H9 (cell line): ENCODE data around the gene CCDC38. TPM values are rescaled to one million over a fixed set of nuclear protein-coding genes. Genes with fewer than 3 reads are reported as not detected.

Experiments
- DNase-seq: peaks from one replicate; pipeline ENCODE4 v3.0.0-alpha.2; 2017
- H2AFZ ChIP-seq: one replicate; pipeline ENCODE4 v1.6.1; 2013; ENCODE audit warnings: mild to moderate bottlenecking, low read length, control low read depth, moderate library complexity
- H2AK5ac ChIP-seq: 2 replicates; pipeline ENCODE4 v1.6.1; 2013; ENCODE audit warnings: low read length, control low read depth, mixed read lengths; ENCODE audit not compliant: insufficient read length
- H2BK120ac ChIP-seq: one replicate; pipeline ENCODE4 v1.6.1; 2013; ENCODE audit warnings: low read depth, mild to moderate bottlenecking, low read length, control low read depth, inconsistent platforms; ENCODE audit not compliant: poor library complexity, severe bottlenecking
- H2BK12ac ChIP-seq: 2 replicates; pipeline ENCODE4 v1.6.1; 2013; ENCODE audit warnings: low read length, control low read depth, mixed read lengths, low read depth; ENCODE audit not compliant: insufficient read length
- H2BK15ac ChIP-seq: 2 replicates; pipeline ENCODE4 v1.6.1; 2013; ENCODE audit warnings: low read depth, low read length, control low read depth
- H2BK20ac ChIP-seq: one replicate; pipeline ENCODE4 v1.6.1; 2013; ENCODE audit warnings: low read depth, mild to moderate bottlenecking, low read length, control low read depth, inconsistent platforms; ENCODE audit not compliant: poor library complexity, severe bottlenecking
- H2BK5ac ChIP-seq: 2 replicates; pipeline ENCODE4 v1.6.1; 2013; ENCODE audit warnings: low read length, control low read depth, mixed read lengths; ENCODE audit not compliant: insufficient read length
- H3K14ac ChIP-seq: 2 replicates; pipeline ENCODE4 v1.6.1; 2013; ENCODE audit warnings: low read length, control low read depth; ENCODE audit not compliant: insufficient read depth
- H3K18ac ChIP-seq: 2 replicates; pipeline ENCODE4 v1.6.1; 2013; ENCODE audit warnings: low read depth, mild to moderate bottlenecking, mixed read lengths, low read length, control low read depth; ENCODE audit not compliant: insufficient read length
- H3K23ac ChIP-seq: 2 replicates; pipeline ENCODE4 v1.6.1; 2013; ENCODE audit warnings: low read length, control low read depth, mixed read lengths, low read depth; ENCODE audit not compliant: insufficient read length
- H3K23me2 ChIP-seq: 2 replicates; pipeline ENCODE4 v1.6.1; 2013; ENCODE audit warnings: low read depth, mild to moderate bottlenecking, mixed read lengths, low read length, control low read depth; ENCODE audit not compliant: insufficient read length, poor library complexity, severe bottlenecking
- H3K27ac ChIP-seq: 2 replicates; pipeline ENCODE4 v1.5.1; 2013; ENCODE audit warnings: low read length, control low read depth, mixed read lengths, low read depth; ENCODE audit not compliant: insufficient read length
- H3K27me3 ChIP-seq: 2 replicates; pipeline ENCODE4 v1.6.1; 2013; ENCODE audit warnings: low read length, control low read depth, inconsistent platforms; ENCODE audit not compliant: insufficient read depth
- H3K4ac ChIP-seq: 2 replicates; pipeline ENCODE4 v1.6.1; 2013; ENCODE audit warnings: low read depth, mild to moderate bottlenecking, control low read depth, inconsistent platforms, low read length, moderate library complexity
- H3K4me1 ChIP-seq: 2 replicates; pipeline ENCODE4 v1.6.1; 2013; ENCODE audit warnings: low read length, control low read depth, inconsistent platforms; ENCODE audit not compliant: insufficient read depth
- H3K4me2 ChIP-seq: 2 replicates; pipeline ENCODE4 v1.6.1; 2013; ENCODE audit warnings: low read length, control low read depth, mixed read lengths; ENCODE audit not compliant: insufficient read length, insufficient read depth
- H3K56ac ChIP-seq: 2 replicates; pipeline ENCODE4 v1.6.1; 2013; ENCODE audit warnings: low read depth, mild to moderate bottlenecking, mixed read lengths, low read length, control low read depth; ENCODE audit not compliant: insufficient read length
- H3K79me1 ChIP-seq: 2 replicates; pipeline ENCODE4 v1.6.1; 2013; ENCODE audit warnings: low read depth, mild to moderate bottlenecking, moderate library complexity, low read length, control low read depth, inconsistent platforms; ENCODE audit not compliant: insufficient read depth, poor library complexity, severe bottlenecking
- H3K79me2 ChIP-seq: 2 replicates; pipeline ENCODE4 v1.6.1; 2013; ENCODE audit warnings: low read length, control low read depth, inconsistent platforms; ENCODE audit not compliant: insufficient read depth
- H3K9ac ChIP-seq: 2 replicates; pipeline ENCODE4 v1.6.1; 2013; ENCODE audit warnings: low read length, control low read depth, mixed read lengths; ENCODE audit not compliant: insufficient read length; ENCODE audit errors: extremely low read depth
- H3K9me3 ChIP-seq: one replicate; pipeline ENCODE4 v1.6.1; 2013; ENCODE audit warnings: low read depth, low read length, inconsistent platforms; ENCODE audit not compliant: control insufficient read depth
- H3T11ph ChIP-seq: one replicate; pipeline ENCODE4 v1.6.1; 2013; ENCODE audit warnings: mild to moderate bottlenecking, low read length, control low read depth, inconsistent platforms
- H4K20me1 ChIP-seq: one replicate; pipeline ENCODE4 v1.6.1; 2013; ENCODE audit not compliant: control insufficient read depth, insufficient read length, insufficient read depth
- H4K5ac ChIP-seq: 2 replicates; pipeline ENCODE4 v1.6.1; 2013; ENCODE audit warnings: low read depth, mild to moderate bottlenecking, mixed read lengths, low read length, control low read depth; ENCODE audit not compliant: insufficient read length
- H4K8ac ChIP-seq: replicated peaks from 2 replicates; pipeline ENCODE4 v1.6.1; 2013; ENCODE audit warnings: low read length, control low read depth, mixed read lengths, low read depth; ENCODE audit not compliant: insufficient read length
- H4K91ac ChIP-seq: 2 replicates; pipeline ENCODE4 v1.6.1; 2013; ENCODE audit warnings: low read depth, mild to moderate bottlenecking, moderate library complexity, mixed read lengths, low read length, control low read depth; ENCODE audit not compliant: insufficient read length
- H3K27ac Mint-ChIP-seq, 3 experiments: 2 replicates in 2 of 3; 3 replicates in 1 of 3; pipeline ENCODE4 v1.8.0; 2020 to 2021; ENCODE audit warnings: mixed read lengths in 3 of 3, mild to moderate bottlenecking in 1 of 3, moderate library complexity in 1 of 3
- H3K27me3 Mint-ChIP-seq: 2 replicates; pipeline ENCODE4 v1.8.0; 2021; ENCODE audit warnings: low read depth, mild to moderate bottlenecking, moderate library complexity, mixed read lengths
- H3K36me3 Mint-ChIP-seq, 3 experiments: 2 replicates in 2 of 3; 3 replicates in 1 of 3; pipeline ENCODE4 v1.8.0; 2020 to 2021; ENCODE audit warnings: low read depth in 3 of 3, mixed read lengths in 3 of 3; ENCODE audit not compliant: insufficient read depth in 1 of 3
- H3K4me1 Mint-ChIP-seq, 2 experiments: 2 replicates each; pipeline ENCODE4 v1.8.0; 2020; ENCODE audit warnings: mixed read lengths in 2 of 2
- H3K4me3 Mint-ChIP-seq, 2 experiments: 2 replicates in 1 of 2; 3 replicates in 1 of 2; pipeline ENCODE4 v1.8.0; 2020 to 2021; ENCODE audit warnings: mild to moderate bottlenecking in 2 of 2, mixed read lengths in 2 of 2, moderate library complexity in 1 of 2
- H3K9me3 Mint-ChIP-seq, 2 experiments: 2 replicates in 1 of 2; 3 replicates in 1 of 2; pipeline ENCODE4 v1.8.0; 2020; ENCODE audit warnings: mild to moderate bottlenecking in 2 of 2, mixed read lengths in 2 of 2, moderate library complexity in 1 of 2
- CTCF ChIP-seq: fragments of 200-600 bp; sonication (generic); conservative IDR thresholded peaks from 3 replicates; pipeline ENCODE4 v1.8.0; 2021; ENCODE audit warnings: antibody characterized with exemption, mild to moderate bottlenecking
- WGBS: extraction: QIAGEN DNeasy Blood & Tissue Kit; methylation state at CpG from one replicate; pipeline ENCODE4 v1.1.7; 2013; ENCODE audit warnings: missing lambda C conversion rate, low lambda C conversion rate, mixed read lengths; ENCODE audit not compliant: insufficient read length; ENCODE audit errors: extremely low coverage; 5-methylcytosine and 5-hydroxymethylcytosine counted together
- total RNA-seq: library from RNA; stranded (reverse); gene quantifications from 2 replicates; pipeline ENCODE4 v1.2.1, GENCODE V29; 2021

The CCDC38 gene
- total RNA-seq, 1 experiment from 2014 or later = not detected

GRCh38 chr12:95857156-95857555, 85.3 kb downstream of the CCDC38 start:
- H3K79me2 ChIP-seq = peaks cover 22% of the 10 kb centered on the region; the same call in 1 of the 2 replicates
- no peak overlapping the region for H2AK5ac ChIP-seq
- Mint-ChIP-seq H3K4me3 (no peak overlapping the region; a peak in 1 of 5 replicates), H3K36me3 (peaks cover 17 to 21% (median 18%) of the 10 kb centered on the region in 3 experiments), H3K27me3 (no peaks in the 10 kb centered on the region; the same call in 1 of the 2 replicates), H3K27ac (no peak overlapping the region), H3K4me1 (peaks cover 9% of the 10 kb centered on the region in 2 experiments), H3K9me3 (peaks cover 11 to 12% of the 10 kb centered on the region in 2 experiments)
- no peak overlapping the region for H3K23ac ChIP-seq
- TF ChIP-seq CTCF = no peak
- no peak overlapping the region for H3K9ac ChIP-seq
- H3K9me3 ChIP-seq = no peaks in the 10 kb centered on the region
- no peak overlapping the region for H2BK15ac ChIP-seq
- no peak overlapping the region for H3K18ac ChIP-seq
- DNase-seq = peak; percentile 59
- H3K27ac ChIP-seq = no peak overlapping the region
- peak overlapping the region; percentile 84 for H3K4me2 ChIP-seq
- no peaks in the 10 kb centered on the region for H3K27me3 ChIP-seq
- no peak overlapping the region for H2BK12ac ChIP-seq
- WGBS = no CpG with 5 or more reads among the region's 7 CpGs
- no peak overlapping the region for H4K91ac ChIP-seq
- H3K23me2 ChIP-seq = peaks cover 14% of the 10 kb centered on the region
- peaks cover 4% of the 10 kb centered on the region for H4K20me1 ChIP-seq
- no peak overlapping the region for H2AFZ ChIP-seq
- H2BK120ac ChIP-seq = no peak overlapping the region
- H4K8ac ChIP-seq = no peak overlapping the region
- H2BK5ac ChIP-seq = no peak overlapping the region
- H3K14ac ChIP-seq = no peak overlapping the region
- H3K4me1 ChIP-seq = 0 out of 2 replicates have a peak, but pooled peaks cover 2% of the 10 kb centered on the region
- H3K79me1 ChIP-seq = peaks cover 6% of the 10 kb centered on the region
- H3T11ph ChIP-seq = no peak overlapping the region
- H4K5ac ChIP-seq = no peak overlapping the region
- H2BK20ac ChIP-seq = no peak overlapping the region
- no peak overlapping the region for H3K4ac ChIP-seq
- H3K56ac ChIP-seq = no peak overlapping the region
